AG20443 (cell line): ENCODE measurements around the gene FHIT.
"Not testable (repeated sequence)": the region's sequence is repeated elsewhere in the genome, so short reads cannot be mapped to it uniquely, and the experiment has no call there.

Experiments
- DNase-seq: peaks from one replicate; pipeline ENCODE4 v3.0.0; 2012; ENCODE audit warnings: low spot score, mixed read lengths

The FHIT gene

GRCh38 chr3:61111825-61112224 lies 139.4 kb downstream of the FHIT start:
- DNase-seq: no peak

- no peak for DNase-seq
Observed at GRCh38 chr3:61110576-61110975, 140.7 kb downstream of the FHIT start.

GRCh38 chr3:61108247-61109019 lies 142.8 kb downstream of the FHIT start:
- DNase-seq: no peak

DNA sequence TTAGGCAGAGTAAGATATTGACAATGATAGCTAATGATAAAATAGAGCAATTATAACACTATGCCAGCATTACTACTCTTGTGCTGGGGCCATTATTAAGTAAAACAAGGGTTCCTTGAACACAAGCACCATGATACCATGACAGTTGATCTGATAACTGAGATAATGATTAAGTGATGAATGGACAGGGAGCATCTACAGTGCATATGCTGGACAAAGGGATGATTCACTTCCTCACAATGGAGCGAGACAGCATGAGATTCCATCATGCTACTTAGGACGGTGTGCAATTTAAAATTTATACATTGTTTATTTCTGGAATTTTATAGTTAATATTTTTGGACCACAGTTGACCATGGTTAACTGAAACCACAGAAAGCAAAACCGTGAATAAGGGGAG lies 156.6 kb downstream of the FHIT start:
- no peak for DNase-seq

GRCh38 chr3:61093364-61093763 lies 157.9 kb downstream of the FHIT start:
- no peak for DNase-seq

GRCh38 chr3:61092870-61093269 lies 158.4 kb downstream of the FHIT start:
- no peak for DNase-seq

DNA sequence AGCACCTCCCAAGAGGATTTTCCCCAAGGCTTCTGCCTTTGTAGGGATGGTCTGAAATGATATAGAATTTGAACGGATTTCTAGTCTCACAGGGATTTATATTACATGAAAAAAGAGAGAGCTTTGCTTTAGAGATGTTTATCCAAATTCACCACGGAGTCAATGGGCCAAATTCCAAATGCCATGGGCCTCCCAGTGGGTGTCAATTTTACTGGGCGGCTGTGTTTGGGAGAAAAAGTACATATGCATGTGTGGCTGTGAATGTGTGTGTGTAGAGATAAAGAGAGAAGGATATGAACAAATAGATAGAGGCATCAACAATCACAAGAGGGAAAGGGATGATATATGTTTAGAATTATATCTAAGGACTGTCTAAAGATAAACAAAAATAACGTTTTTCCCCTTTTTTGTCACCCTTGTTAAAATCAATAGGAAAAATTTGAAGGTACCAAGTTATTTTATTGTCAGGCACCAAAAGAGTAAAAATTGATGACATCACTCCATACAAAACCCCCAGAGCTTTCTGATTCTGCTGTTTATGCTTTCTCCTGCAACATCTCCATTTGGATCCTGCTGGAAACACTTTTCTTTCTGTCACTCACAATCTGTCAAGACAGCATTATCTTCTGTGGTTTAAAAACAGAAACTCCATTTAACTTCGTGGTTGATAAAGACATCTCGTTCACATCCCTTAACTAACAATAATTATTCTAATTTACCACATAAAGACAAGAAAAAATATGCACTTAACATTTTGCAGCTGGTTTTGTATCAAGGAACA lies 160.7 kb downstream of the FHIT start:
- no peak for DNase-seq

DNA sequence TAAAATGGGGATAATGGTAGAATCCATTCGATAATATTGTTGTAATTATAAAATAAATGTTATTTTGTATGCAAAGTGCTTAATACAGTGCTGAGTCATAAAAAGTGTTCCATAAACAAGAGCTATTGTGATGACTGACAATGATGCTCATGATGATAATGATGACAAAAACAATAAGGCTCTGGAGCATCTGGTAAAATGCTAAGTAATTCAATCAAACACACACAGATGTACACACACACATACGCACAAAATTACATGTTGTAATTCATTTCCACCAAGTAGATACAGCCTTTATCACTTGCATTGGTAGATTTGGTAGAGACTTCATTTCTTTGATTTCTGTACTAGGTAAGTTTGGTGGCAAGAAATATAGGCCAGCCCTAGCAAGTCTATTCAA lies 163.8 kb downstream of the FHIT start:
- DNase-seq: no peak

- no peak for DNase-seq
Observed at GRCh38 chr3:61081554-61081953, 169.7 kb downstream of the FHIT start.

DNA sequence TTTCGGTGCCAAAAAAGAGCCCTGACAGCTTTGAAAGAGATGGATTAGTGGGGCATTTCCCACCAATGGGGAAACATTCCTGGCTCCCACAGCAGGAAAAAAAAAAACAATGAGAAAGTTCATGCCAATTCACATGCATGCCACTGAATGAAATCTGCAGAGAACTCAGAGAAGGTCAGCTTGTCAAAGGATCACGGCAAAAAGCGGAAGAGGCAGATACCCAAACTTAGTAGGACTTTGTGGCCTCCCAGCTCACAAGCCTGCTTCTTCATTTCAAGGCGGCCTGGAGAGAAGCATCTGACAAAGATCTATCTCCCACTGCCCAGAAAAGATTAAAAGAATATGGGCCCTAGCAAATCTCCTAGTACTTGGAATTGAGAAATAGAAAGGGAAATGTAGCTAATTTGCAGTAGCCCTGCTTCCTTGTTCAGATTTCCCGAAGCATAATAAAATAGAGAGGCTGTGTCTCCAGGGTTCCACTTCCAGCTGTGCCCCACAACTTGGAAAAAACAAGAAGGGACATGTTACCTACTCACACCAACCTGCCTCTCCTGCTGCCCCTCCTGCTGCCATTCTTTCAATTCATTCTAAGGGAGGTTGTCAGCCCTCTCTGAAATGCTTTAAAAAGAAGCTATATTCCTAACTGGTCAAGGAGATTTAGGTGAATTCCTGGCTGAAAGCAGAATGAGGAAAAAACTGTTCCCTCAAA lies 170.4 kb downstream of the FHIT start:
- no peak for DNase-seq

- no peak for DNase-seq
Observed at GRCh38 chr3:61078048-61078752, 173.1 kb downstream of the FHIT start.

- DNase-seq: no peak
Observed at GRCh38 chr3:61077551-61077950, 173.7 kb downstream of the FHIT start.

GRCh38 chr3:61074783-61075182 lies 176.5 kb downstream of the FHIT start:
- no peak for DNase-seq

GRCh38 chr3:61073566-61074165 lies 177.6 kb downstream of the FHIT start:
- no peak for DNase-seq

- no peak for DNase-seq
Observed at GRCh38 chr3:61068084-61068483, 183.2 kb downstream of the FHIT start.

DNA sequence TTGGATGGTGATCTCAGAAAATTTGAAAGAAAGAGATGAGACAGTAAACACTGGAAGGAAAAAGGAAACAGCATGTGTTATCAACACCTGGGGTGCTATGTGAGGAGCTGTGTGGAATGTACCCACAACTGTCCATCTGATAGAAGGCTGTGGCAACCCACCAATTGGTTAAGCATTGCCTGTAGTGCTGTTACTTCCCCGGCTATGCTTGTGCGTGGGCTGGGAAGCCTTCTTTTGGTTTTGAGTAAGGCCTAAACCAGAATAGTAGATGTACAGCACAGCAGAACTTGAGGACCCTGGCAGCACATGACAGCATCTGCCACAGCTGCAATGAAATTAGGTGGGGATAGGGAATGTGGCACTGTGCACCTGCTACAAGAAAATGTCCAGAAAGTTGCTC lies 184.5 kb downstream of the FHIT start:
- no peak for DNase-seq

DNA sequence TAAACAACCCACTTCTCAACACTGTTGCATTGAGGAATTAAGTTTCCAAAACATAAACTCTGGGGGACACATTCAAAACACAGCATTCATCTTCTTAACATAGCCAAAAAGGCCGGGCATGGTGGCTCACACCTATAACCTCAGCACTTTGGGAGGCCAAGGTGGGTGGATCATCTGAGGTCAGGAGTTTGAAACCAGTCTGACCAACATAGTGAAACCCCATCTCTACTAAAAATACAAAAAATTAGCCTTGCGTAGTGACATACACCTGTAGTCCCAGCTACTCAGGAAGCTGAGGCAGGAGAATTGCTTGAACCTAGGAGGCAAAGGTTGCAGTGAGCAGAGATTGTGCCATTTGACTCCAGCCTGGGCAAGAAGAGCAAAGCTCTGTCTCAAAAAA lies 185.0 kb downstream of the FHIT start:
- DNase-seq: not testable (repeated sequence)

- DNase-seq: no peak
Observed at GRCh38 chr3:61065451-61066011, 185.7 kb downstream of the FHIT start.

GRCh38 chr3:61061092-61061723 lies 190.0 kb downstream of the FHIT start:
- DNase-seq: no peak

DNA sequence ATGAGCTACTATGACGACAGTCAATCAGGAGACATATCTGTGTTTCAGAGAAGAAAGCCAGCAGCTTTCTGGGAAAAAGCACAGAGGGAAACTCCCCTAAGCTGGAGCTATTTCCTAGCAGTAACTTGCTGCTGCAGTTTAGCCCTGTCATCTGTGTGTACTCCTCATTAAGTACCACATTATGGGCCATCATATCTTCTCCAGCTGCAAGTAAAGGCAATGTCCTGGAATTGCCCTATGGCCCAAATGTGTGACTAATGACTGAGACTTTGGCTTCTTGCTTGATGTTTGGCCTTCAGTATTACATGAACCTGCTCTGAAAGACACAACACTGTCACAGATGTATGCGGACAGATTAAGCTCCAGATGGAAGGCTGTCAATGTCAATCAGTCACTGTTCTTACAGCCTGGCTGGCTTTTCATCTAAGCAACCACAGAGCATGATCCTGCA lies 190.8 kb downstream of the FHIT start:
- no peak for DNase-seq

DNA sequence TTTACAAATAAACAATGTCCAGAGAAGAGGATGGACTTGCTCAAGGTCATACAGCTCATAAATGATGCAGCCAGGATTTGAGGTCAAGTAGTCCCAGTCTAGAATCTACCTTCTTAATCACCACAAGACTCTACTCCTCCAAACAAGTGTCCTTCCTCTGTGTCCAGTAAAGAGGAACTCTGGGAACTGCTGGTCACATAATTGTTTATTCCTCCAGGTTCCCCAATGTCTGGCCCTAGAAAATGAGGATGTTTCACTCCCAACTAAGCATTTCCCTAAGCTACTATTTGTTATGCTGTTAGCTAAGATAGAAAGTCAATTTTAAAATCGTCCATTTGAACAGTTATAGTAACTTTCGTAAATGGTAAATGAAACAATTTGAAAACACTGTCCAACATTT lies 192.4 kb downstream of the FHIT start:
- no peak for DNase-seq
